ENCODE results near the gene ZPBP.

DNA sequence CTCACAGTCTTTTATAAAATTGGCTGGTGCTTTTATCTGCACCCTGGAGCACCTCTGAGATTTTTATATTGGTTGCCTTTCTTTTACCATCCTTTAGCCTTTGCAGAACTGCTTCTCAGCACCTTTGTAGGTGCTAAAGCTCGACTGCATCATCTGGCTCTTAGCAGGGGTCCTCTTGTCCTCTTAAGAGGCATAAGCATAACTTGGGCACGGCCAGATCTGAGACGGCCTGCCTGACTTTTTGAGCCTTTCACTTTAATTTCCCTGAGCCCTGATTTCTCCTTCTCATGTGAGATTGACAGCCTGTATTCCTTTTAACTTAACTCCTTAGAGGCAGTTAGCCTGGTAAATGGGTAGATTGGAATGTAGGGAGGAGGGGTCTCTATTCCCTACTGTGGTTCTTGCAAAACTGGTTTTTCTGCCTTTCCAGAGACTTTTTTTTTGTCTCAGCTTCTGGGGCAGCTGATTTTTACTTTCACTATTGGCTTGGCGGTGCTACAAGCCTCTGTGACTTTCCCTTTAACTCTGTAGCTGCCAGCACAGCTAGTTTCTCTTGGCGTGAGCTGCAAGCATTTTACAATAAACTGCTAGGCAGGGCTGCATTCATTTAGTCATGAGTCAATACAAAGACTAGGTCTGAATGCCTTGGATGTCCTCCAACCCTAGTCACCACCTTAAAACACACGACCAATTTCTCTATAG is 24.0 kb downstream of the ZPBP start:
- TF ChIP-seq, protein P1, sequence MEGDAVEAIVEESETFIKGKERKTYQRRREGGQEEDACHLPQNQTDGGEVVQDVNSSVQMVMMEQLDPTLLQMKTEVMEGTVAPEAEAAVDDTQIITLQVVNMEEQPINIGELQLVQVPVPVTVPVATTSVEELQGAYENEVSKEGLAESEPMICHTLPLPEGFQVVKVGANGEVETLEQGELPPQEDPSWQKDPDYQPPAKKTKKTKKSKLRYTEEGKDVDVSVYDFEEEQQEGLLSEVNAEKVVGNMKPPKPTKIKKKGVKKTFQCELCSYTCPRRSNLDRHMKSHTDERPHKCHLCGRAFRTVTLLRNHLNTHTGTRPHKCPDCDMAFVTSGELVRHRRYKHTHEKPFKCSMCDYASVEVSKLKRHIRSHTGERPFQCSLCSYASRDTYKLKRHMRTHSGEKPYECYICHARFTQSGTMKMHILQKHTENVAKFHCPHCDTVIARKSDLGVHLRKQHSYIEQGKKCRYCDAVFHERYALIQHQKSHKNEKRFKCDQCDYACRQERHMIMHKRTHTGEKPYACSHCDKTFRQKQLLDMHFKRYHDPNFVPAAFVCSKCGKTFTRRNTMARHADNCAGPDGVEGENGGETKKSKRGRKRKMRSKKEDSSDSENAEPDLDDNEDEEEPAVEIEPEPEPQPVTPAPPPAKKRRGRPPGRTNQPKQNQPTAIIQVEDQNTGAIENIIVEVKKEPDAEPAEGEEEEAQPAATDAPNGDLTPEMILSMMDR (IDR thresholded peaks at IDR 0.05): no peak
- no peak for TF ChIP-seq POLR2A (IDR thresholded peaks at IDR 0.05)
